Measurements from ENCODE around the gene CRB2.

Gene CRB2

DNA sequence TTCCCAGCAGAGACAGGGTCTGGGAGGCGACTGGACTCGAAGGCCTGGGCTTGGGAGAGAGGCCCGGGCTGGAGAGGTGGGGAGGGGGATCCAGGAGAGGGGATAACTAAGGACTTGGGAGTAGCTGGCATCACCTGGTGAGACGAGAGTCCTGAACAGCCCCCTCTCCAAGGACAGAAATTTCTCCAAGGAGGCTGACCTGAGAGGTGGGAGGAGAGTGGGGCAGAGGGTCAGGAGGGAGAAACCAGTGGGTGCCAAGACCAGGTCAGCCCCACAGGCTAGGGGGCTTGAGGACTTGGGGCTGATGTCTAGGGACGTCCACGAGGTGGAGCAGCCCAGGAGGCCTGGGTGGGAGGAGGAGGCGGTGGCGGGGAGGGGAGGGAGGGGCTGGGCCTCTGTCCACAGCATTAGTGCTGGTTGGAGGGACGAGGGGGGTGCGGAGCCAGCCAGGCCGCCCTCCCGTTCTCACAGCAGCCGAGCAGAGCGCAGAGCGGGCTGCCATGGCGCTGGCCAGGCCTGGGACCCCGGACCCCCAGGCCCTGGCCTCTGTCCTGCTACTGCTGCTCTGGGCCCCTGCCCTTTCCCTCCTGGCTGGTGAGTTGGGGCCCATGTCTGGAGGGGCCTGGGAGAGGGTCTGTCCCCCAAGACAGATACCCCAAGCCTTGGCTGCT lies at the start of gene CRB2:
TSS of gene CRB2 (plus strand) at position 437 of the 671 bp plus-strand sequence. CDS start at position 501, 64 bp downstream.
- no peak for DNase-seq (ENCODE audit: low read depth in 2 of 2)

DNA sequence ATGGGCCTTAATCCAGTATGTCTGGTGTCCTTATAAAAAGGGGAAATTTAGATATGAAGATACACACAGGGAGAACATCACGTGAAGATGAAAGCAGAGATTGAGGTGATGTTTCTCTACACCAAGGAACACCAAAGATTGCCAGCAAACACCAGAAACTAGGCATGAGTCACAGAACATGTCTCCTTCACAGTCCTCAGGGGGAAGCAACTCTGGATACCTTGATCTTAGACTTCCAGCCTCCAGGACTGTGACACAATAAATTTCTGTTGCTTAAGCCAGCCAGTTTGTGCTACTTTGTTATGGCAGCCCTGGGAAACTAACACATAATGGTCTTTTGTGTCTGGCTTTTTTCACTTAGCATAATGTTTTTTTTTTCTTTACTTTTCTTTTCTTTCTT lies 46.4 kb upstream of the CRB2 start:
- DNase-seq (ENCODE audit: low read depth in 2 of 2) = no peak

DNA sequence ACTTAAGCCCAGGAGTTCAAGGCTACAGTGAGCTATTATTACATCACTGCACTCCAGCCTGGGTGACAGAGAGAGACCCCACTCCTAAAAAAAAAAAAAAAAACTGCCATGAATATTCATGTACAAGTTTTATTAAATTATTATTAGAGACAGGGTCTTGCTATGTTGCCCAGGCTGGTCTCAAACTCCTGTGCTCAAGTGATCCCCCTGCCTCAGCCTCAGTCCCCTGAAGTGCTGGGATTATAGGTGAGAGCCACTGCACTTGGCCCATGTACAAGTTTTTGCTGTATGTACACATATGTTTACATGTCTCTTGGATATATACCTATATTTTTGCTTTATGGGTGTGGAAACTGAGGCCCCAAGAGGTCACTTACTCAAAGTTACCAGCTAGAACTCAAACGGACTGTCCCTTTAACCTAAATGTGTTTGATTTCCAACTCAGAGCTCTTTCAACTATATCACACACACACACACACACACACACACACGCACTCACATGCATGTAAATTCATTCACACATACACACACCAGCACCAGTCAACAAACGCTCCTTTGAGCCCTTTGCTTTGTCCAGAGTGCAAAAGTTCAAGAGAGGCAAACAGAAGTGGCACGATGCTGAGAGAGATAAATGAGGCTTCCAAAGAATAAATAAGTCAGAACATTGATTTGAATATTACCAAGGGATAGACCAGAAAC lies 45.3 kb upstream of the CRB2 start:
- no peak for DNase-seq (ENCODE audit: low read depth in 2 of 2)

DNA sequence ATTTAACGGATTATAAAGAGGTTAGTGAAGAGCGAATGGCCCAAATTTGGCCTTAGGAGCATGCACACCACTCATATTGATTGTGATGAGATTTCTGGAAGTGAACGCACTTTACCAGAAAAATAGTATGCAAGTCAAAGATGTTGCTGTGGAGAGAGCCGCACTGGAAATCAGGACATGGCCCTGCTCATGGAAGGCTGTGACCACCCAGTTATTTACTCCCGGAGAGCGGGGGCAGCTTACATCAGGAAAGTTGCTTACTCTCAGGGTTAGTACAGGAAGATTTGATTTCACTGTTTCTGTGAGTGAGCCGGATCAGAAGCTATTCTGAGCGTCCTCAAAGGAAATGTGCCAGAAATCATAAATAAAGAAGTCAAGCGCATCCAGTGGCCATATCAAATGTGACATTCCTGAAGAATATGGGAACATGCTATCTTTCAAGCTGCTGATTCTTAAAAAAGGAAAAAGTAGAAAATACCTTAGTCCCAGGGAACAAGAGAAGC lies 44.7 kb upstream of the CRB2 start:
- DNase-seq (ENCODE audit: low read depth in 2 of 2) = no peak

DNA sequence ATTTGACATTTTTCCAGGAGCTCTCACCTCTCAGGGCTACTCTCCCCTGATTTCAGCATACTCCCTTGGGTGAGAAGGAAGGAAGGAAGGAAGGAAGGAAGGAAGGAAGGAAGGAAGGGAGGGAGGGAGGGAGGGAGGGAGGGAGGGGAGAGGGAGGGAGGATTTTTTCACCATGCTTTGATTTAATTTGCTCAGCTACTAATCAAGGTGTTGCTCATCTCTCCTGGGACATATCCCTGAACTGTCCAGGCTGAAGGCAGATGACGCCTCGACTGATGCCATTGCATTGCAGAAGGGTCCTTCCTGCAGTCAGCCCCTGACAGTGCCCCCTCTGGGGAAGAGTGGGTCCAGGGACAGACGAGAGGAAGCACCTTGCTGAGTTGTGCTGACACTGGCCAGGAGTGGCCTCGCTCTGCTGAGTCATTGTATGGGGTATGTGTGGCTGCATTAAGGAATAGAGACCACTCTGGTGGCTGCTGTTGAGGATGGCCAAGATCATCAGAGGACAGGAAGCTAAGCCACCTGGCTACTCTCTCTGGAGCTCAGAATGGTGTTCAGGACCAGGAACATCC lies 43.6 kb upstream of the CRB2 start:
- DNase-seq (ENCODE audit: low read depth in 2 of 2) = no peak

DNA sequence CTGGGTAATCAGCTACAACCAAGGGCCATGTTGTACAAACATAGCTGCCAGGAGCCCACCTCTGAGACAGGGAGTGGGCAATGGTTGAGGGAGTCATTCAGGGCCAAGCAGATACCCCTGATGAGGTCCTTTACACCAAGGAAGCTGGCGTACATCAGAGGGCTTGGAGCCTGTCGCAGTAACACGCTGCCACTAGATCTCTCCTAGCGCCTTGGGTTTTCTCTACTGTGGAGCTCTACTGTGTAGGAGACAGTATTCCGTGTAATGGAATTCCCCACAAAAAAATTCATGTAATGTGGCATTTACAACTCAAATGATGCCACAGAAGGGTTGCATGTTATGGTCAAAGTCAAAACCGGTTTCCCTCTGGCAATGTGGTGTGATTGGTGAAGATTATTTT lies 41.4 kb upstream of the CRB2 start:
- no peak for DNase-seq (ENCODE audit: low read depth in 2 of 2)

DNA sequence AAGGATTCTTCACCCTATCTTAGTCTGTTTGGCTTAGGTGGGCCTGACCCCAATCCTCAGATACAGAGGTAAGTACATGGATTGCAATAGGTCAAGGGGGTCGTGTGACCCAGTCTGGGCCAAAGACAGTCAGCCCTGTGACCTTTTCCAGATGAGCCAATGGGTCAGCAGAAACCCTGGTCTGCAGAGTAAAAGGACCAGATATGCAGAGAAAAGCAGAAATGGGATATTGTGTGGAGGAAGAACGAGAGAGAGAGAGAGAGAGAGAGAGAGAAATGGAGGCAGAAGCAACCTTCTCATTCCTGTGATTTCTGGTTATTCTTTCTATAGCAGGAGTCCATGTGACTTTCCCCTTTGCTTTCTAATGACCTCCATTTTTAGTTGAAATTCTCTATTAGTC lies 40.4 kb upstream of the CRB2 start:
- DNase-seq (ENCODE audit: low read depth in 2 of 2) = no peak

DNA sequence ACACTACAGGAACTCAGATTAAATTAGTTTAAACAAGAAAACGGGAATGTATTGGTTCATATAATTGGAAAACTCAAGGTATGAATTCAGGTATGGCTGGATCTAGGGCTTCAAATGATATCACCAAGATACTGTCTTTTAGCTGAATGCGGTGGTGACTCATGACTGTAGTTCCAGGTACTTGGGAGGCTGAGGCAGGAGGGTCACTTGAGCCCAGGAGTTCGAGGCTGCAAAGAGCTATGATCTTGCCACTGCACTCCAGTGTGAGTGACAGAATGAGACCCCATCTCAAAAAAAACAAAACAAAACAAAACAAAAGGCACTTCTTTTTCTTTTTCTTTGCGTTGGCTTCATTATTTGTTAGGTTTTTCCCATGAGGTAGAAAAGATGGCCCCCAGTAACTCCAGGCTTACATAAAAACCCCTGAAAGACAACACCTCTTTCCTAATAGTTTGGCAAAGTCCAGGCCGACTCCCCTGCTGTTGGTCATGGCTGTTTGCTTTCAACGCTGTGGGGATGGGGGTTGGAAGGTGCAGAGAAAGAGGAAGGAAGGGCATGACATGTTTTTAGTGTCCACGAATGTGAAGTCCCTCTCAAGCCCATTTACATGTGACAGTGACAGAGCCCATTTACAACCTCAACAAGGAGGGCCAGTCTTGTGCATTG lies 39.8 kb upstream of the CRB2 start:
- DNase-seq (ENCODE audit: low read depth in 2 of 2) = no peak

DNA sequence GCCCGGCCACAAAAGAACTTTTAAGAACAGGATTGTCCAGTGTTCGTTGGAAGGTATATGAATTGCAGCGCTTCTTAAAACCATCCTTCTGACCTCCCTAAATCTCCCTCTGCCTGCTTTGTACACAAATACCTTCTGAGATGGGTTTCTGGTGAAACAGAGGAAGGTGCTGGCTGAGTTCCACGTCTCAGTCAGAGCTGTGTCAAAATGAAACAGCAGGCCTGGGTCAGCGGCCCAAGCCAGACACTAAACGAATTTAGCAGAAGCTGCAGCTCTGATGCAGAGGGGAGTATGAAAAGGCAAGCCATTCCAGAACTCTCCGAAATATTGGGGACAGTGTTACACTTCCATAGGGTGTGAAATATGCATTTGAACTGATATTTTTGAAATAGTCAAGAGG lies 37.8 kb upstream of the CRB2 start:
- DNase-seq (ENCODE audit: low read depth in 2 of 2) = no peak

DNA sequence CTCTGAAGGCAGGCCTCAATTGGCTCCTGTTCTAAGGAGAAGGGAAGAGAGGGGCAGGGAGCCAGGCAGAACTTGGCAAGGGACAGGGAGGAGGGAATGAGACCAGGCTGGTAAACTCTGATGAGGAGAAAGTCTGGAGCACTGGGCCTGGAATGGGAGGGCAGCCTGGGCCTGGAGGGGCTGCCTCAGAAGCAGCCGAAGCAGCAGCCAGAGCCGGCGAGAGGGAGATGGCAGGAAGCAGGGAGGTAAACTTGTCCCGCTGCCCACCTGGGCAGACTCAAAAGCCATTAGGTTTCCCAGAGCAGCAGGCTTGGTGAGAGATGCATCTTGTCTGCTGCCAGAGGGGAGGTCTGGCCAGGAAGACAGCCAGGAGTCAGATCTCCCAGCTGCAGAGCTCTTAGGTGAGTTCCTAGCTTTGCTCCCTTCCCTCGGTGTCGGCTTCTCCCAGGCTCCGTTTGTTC lies 37.0 kb upstream of the CRB2 start:
- no peak for DNase-seq (ENCODE audit: low read depth in 2 of 2)

DNA sequence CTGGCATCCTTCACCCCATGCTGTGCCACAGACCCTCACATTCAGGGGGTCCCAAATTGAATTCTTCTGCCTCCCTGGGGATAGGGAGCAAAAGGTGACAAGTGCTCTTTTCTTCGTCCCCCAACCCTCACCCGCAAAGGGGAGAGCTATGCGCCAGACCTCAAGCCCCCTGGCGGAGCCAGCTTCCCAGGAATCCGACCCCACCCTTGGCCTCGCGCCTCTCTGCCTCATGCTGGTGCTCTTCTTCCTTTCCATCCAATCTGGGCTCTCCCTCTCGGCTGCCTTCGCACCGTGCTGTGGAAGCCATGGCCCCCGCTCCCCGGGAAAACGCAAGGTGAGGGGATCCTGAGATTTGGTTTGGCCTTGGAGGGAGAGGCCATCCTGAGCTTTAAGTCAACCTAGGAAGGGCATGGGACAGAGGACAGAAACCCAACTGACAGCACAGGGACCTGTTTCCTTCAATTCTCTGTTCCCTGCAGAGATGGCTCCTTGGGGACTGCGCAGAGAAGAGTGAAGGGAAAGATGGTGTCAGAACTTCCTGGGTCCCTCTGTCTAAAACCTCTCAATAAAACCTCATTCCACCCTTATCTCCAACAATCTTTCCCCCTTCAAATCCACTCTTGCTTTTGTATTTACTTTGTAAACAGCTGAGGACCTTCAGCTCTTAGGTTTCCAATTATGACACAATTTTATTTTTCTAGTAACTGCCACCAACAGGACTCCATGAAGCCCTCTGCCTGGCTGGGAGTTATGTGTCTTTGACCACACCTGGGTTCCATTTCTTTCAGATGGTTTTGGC lies 36.3 kb upstream of the CRB2 start:
- no peak for DNase-seq (ENCODE audit: low read depth in 2 of 2)

DNA sequence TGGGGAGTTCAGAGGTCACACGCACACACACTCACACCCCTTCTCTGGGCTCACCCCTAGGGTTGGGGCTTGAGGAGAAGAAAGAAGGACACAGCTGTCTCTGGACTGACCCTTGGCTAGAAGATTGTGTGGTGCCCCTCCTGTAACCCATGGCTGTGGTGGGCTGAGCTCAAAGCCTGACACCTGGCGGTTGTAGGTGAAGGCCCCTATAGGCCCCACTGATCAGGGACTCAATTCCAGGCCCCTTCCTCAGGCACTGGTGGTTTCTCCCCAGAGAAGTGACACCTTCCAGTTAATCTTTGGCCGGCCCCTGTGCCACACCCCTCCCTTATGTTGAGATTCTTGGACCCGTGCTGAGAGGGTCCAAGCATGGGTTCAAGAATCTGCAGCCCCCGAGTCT lies 35.2 kb upstream of the CRB2 start:
- DNase-seq (ENCODE audit: low read depth in 2 of 2) = no peak

DNA sequence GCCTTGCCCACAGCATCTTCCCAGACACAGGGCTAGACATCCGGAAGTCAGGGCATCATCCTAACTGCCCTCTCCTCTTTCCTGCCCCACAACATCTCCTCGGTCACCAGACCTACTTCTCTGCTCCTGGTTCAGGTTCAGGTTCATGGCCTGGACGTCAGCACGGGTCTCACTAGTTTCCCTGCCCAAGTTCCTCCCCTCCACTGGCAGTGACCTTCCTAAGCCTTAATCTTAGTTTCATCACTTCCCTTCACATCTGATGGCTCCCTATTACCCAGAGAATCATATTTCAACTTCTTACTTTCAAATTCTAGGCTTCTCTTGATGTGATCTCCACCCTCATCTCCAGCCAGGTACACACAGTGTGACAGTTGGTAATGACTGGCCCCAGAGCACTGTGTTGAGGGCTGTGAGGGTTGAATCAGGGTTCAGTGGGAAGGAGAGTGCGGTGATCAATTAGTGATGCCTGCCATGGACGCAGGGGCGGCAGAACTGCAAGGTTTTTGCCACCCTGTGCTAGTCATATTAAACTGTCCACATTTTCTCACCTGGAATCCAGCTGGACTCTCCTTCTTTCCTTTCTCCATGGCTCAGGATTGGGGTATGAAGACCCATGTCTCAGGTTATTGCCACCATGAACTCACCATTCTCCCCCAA lies 34.3 kb upstream of the CRB2 start:
- DNase-seq (ENCODE audit: low read depth in 2 of 2) = no peak

DNA sequence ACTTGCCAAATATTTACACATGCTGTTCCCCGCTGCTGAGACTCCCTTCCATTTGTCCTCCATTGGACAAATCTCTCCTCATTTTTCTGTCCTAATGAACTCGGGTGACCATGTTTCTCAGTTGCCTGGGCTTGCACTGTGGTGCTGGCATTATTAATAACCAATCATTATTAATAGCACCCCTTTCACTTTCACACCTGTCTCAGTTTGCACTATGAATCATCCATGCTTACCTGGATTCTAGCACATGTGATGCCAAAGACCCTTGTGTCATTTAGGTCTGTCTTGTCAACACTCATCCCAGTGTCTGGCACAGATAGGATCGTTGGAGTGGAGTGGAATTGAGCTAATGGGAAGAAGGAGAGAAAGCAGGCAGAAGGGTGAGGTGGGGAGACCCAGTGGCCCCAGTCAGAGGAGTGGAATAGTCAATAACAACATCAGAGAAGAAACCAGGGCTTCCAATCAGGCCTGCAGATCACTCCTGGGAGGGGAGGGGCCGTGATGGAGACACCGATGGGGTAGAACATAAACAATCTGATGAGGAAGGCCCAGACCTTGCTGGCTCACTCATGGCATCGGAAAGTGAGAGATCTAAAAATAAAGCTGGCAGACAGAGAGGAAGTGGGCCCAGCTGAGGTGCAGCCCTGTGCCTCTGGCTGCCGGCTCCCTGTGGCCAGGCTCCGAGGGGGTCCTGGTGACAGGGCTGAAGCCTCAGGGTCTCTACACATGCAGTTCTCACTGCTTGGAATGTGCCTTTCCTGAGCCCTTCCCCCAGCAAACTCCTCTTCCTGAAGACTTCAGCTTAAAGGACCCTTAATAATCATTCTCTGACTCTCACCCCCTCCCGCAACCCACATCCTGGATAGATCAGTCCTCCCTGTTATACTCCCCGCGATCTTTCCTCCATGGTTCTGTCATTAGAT lies 33.5 kb upstream of the CRB2 start:
- DNase-seq (ENCODE audit: low read depth in 2 of 2) = peak; percentile 26 to 47

DNA sequence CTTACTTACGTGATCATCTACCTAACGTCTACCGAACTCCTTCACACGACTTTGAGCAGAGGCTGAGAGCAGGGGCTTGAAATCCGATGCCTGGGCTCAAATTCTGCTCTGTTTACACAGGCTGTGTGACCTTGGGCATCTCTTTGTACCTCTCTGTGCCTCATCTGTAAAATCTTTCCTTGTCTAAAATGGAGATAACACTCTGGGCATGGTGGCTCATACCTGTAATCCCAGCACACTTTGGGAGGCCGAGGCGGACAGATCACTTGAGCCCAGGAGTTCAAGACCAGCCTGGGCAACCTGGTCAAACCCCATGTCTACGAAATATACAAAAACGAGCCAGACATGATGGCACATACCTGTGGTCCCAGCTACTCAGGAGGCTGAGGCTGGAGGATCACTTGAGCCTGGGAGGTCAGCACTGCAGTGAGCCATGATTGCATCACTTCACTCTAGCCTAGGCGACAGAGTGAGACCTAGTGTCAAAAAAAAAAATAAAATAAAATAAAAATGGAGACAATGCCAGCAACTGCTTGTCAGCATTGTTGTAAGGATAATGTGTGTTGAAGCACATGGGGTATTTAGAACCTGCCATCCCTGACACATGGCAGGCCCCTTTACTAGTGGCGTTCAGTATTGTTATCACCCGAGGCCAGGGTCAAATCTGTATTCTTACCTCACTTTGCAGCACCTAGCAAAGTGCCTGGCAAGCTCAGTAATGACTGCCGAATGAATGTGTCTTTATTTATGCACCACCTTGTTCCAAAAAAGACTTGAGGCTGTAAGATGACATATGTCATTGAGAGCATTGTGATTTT lies 32.6 kb upstream of the CRB2 start:
- no peak for DNase-seq (ENCODE audit: low read depth in 2 of 2)

DNA sequence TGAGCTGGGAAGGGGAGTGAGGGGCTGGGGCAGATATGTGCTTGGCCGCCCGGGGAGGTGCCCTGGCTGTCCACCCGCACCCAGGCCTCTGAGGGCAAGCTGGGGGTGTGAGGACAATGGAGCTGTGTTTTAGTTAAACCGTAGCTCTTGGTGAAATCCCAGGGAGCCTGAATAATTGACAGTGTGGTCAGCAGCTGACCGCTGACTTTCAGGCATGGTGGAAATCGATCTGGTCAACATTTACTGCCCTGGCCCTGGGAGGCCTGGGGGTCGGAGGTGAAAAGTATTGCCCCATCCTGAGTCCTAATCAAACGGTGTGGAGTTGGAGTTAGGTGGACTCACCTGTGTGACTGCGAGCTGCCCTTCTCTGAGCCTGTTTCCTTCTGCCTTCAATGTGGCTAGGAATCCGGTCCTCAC lies 31.2 kb upstream of the CRB2 start:
- DNase-seq (ENCODE audit: low read depth in 2 of 2) = no peak

DNA sequence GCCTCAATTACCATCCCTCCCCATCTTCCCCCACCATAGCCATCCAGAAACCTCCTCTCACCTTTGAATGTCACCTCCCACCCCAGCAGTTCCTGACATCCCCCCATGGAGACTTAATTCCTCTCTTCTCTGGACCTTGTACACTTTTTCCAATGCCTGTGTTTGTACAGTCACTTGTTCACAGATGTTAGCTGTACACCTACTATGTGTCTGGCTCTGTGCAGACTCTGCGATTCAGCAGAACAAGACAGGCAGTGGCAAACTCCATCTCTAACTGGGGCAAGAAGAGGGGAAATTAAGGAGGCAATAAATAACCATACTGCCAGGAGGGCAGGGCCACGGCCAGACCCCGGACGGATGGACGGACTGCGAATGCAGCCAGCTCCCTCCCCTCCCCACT lies 29.8 kb upstream of the CRB2 start:
- no peak for DNase-seq (ENCODE audit: low read depth in 2 of 2)

DNA sequence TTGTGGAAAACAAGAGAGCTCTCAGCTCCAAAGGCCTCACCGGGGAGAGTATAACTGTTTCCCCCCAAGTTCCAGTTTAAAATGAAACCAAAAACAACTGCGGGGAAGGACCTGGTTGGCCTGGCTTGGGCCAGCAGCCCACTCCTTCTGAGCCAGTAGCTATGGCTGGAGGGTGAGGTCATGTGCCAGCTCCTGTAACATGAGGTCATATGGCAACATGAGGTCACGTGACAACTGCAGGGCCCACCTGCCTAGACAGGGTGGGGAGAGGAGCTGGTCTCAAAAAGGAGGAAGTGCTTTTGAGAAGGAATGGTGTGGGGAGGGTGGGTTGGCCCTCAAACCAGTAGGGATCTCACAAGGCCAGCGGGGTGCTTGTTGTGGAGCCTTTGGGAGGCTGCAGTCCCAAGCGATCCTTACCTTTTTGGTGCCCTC lies 29.3 kb upstream of the CRB2 start:
- DNase-seq (ENCODE audit: low read depth in 2 of 2) = no peak

DNA sequence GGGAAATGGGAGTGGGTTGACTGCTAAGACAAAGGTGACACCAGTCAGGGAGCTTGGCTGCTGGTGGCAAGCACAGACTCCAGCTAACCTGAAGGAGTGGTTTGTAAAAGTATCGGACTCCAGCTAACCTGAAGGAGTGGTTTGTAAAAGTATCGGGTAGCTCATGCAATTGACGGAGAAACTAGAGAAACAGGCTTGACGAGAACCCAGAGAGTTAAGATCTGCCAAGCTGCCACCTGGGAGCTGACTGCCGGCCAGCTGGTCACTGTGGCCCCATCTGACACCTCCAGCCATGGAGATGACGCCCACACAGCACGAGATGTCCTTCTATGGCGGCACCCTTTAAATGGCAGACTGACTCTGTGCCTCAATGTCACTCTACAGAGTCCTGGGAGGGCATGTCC lies 28.3 kb upstream of the CRB2 start:
- no peak for DNase-seq (ENCODE audit: low read depth in 2 of 2)

Data from stimulated activated CD4-positive, alpha-beta T cell treated with anti-CD3 and anti-CD28 coated beads, Interleukin-12 subunit alpha, Interleukin-12 subunit beta, amount 100 ng/mL, for 24 hours (primary cell).